ENCODE measurements around the gene RTN1.
"Not testable (repeated sequence)": the region's sequence is repeated elsewhere in the genome, so short reads cannot be mapped to it uniquely, and the experiment has no call there.

RTN1 gene

GRCh38 chr14:59705245-59705644 lies 165.3 kb downstream of the RTN1 start:
- DNase-seq (ENCODE audit: low read depth in 2 of 2) = no peak

- DNase-seq (ENCODE audit: low read depth in 2 of 2) = no peak
These were observed 166.4 kb downstream of the RTN1 start for GRCh38 chr14:59704054-59704645.

- no peak for DNase-seq (ENCODE audit: low read depth in 2 of 2)
These were observed 171.1 kb downstream of the RTN1 start for GRCh38 chr14:59699442-59699841.

DNA sequence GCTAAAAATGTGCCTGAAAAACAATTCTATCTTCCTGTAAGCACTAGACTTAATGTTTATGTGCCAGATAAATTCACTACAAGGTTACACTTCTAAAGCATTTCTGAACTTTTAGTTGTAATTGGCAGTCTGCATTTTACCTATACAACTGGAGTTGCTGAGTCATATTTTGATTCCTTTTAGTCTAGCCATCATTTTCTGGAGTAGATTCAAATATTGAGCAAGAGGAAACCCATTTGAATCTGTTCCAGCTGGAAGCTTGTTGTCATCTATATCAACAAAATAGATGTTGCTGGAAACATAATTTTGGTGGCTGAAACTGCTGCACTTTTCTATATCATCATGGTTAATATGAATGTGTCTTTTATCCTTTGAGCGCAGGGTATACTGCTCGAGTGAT lies 171.8 kb downstream of the RTN1 start:
- no peak for DNase-seq (ENCODE audit: low read depth in 2 of 2)

DNA sequence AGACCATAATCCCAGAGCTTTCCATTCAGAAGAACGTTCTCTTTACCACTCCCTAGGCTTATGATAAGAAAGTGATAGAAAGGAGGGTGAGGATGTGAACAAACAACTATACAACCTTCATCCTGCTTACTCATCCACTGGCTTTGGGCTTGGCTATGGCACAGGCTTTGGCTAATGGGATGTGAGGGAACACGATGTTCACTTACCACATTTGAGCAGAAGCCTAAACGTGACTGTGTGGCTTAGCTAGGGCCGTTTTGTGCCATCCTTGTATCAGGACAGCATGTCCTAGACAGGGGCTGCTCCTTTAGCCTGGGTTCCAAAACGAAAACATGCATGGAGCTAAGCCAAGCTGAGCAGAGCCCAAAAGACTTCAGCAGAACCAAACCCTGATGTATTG lies 175.4 kb downstream of the RTN1 start:
- DNase-seq (ENCODE audit: low read depth in 2 of 2) = no peak

GRCh38 chr14:59691266-59691665 lies 179.3 kb downstream of the RTN1 start:
- no peak for DNase-seq (ENCODE audit: low read depth in 2 of 2)

GRCh38 chr14:59690426-59690825 lies 180.2 kb downstream of the RTN1 start:
- DNase-seq (ENCODE audit: low read depth in 2 of 2) = no peak

- DNase-seq (ENCODE audit: low read depth in 2 of 2) = no peak
These were observed 182.1 kb downstream of the RTN1 start for GRCh38 chr14:59688224-59689170.

GRCh38 chr14:59687663-59688062 lies 182.9 kb downstream of the RTN1 start:
- DNase-seq (ENCODE audit: low read depth in 2 of 2) = no peak

DNA sequence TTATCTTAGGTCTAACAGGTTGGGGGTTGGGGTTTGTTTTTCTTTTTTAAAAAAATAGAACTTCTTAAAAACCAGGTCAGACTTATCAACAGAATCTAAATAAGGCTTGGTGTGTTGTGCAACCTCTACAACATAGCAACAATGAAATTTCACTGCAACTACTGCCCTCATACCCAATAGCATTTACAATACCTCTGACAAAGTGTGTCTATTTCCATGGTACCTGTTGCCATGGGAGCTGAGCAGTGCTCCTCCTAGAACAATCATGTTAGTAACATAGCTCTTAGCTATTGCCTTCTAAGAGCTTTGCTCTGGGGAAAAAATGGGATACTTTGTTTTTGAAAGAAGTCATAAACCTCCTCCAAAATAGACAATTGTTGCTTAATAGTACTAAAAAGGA lies 190.7 kb downstream of the RTN1 start:
- no peak for DNase-seq (ENCODE audit: low read depth in 2 of 2)

- DNase-seq (ENCODE audit: low read depth in 2 of 2) = no peak
These were observed 192.2 kb downstream of the RTN1 start for GRCh38 chr14:59678352-59678751.

DNA sequence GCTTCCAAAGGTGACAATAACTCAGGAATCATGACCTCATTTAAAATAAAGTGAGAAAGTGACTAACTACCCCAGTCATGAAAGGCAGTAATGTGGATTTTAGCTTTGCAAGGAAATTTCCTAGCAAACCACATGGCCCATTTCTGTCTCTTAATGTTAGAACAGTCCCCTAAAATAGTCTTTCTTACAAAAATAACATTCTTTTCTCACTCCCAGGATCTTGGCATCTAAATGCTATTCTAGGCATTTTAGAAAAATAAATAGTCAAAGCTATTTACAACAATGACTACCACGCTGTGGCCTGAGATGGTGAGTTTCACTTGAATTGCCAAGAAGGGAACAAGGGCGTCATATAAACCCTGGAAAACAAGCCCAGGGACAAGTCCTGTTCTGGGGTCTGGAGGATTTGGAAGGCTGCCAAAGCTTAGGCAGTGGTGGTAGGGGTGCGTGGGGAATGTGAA lies 192.8 kb downstream of the RTN1 start:
- DNase-seq (ENCODE audit: low read depth in 2 of 2) = no peak

DNA sequence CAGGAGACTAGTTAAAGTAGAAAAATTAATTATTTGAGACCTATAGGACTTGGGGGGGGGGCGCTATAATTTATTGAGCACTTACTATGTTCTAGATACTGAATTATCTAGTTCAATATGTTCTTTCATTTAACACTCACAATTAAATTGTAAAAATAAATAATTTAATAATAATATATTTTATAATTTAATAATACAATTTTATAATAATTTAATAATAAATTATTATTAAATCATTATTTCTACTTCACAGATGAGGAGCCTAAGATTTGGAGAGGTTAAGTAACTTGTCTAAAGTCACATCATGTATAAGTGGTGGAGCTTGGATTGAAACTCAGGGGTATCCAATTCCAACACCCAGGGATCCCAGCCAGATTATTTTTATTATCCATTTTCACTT lies 195.2 kb downstream of the RTN1 start:
- no peak for DNase-seq (ENCODE audit: low read depth in 2 of 2)

- no peak for DNase-seq (ENCODE audit: low read depth in 2 of 2)
These were observed 205.8 kb downstream of the RTN1 start for GRCh38 chr14:59664741-59665140.

- no peak for DNase-seq (ENCODE audit: low read depth in 2 of 2)
These were observed 212.8 kb downstream of the RTN1 start for GRCh38 chr14:59657769-59658168.

- no peak for DNase-seq (ENCODE audit: low read depth in 2 of 2)
These were observed 214.1 kb downstream of the RTN1 start for GRCh38 chr14:59656473-59656872.

DNA sequence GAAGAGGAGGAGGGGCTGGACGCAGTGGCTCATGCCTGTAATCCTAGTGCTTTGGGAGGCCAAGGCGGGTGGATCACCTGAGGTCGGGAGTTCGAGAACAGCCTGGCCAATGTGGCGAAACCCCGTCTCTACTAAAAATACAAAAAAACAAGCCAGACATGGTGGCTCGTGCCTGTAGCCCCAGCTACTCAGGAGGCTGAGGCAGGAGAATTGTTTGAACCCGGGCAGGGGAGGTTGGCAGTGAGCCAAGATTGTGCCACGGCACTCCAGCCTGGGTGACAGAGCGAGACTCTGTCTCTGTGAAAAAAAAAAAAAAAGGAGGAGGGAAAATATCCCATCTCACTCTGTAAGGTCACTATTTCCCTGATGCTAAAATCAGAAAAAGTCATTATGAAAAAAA lies 216.4 kb downstream of the RTN1 start:
- not testable (repeated sequence) for DNase-seq (ENCODE audit: low read depth in 2 of 2)

GRCh38 chr14:59646832-59647231 lies 223.7 kb downstream of the RTN1 start:
- not testable (repeated sequence) for DNase-seq (ENCODE audit: low read depth in 2 of 2)

GRCh38 chr14:59638885-59639284 lies 231.7 kb downstream of the RTN1 start:
- DNase-seq (ENCODE audit: low read depth in 2 of 2) = no peak

DNA sequence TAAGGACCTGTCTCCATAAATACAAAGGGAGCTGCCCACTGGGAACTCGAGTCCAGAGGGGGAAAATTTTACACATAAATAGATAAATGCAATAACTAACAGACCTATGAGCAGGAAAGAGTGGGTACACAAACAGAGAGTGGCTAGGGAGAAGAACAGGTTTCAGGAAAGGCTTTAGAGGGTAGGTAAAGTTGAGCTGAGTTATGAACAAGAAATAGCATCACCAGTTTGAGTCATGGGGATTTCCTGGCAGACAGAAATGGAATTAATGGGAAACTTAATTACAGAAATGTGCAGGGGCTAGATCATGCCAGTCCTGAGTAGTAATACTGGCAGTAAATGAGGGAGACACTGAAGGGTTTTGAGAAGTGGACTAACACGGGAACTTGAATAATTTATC lies 236.0 kb downstream of the RTN1 start:
- DNase-seq (ENCODE audit: low read depth in 2 of 2) = no peak

GRCh38 chr14:59633486-59633885 lies 237.1 kb downstream of the RTN1 start:
- no peak for DNase-seq (ENCODE audit: low read depth in 2 of 2)

- no peak for DNase-seq (ENCODE audit: low read depth in 2 of 2)
These were observed 238.2 kb downstream of the RTN1 start for GRCh38 chr14:59632381-59632780.

DNA sequence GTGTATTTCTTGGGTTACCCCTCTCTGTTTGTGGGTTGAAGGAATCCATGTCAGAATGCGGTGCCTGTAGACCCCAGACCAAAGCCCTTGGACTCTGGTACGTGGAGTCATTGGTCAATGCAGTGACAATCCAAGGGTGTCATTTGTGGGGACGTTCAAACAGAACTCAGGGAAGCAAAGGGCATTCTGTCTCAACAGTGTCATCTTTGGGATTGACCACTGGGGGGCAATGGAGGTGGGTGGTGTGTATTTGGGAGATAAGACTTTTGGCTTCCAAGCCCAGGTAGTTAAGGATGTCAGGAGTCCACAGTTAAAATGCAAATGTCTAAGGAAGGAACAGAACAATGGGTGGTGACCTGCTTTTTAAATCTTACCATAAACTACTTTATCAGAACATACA lies 239.3 kb downstream of the RTN1 start:
- no peak for DNase-seq (ENCODE audit: low read depth in 2 of 2)

Data from stimulated activated CD8-positive, alpha-beta memory T cell treated with anti-CD3 and anti-CD28 coated beads, Interleukin-7, amount 100 ng/mL, for 4 hours (primary cell).